GM12892 (cell line): Measurements from ENCODE around the gene FAM47E.

Experiments
- POLR2A ChIP-seq: IDR thresholded peaks from 2 replicates; pipeline ENCODE4 v1.6.1; 2011; ENCODE audit warnings: low read depth, low read length, control low read depth
- POLR2AphosphoS5 ChIP-seq: IDR thresholded peaks from 2 replicates; pipeline ENCODE4 v1.6.1; 2011; ENCODE audit warnings: low read depth, low read length, control low read depth
- TAF1 ChIP-seq: IDR thresholded peaks from 2 replicates; pipeline ENCODE4 v1.6.1; 2011; ENCODE audit warnings: low read depth, mild to moderate bottlenecking, control low read depth, low read length, borderline replicate concordance

GRCh38 chr4:76246852-76247251 lies 4.7 kb upstream of the FAM47E start:
- TF ChIP-seq POLR2A (no peak), POLR2AphosphoS5 (no peak), TAF1 (no peak)
